ENCODE measurements around the gene PCDHGA3.
A peak's percentile ranks its signal among the peaks of the same experiment; 100 is the strongest.
"Not testable (repeated sequence)": the region's sequence is repeated elsewhere in the genome, so short reads cannot be mapped to it uniquely, and the experiment has no call there.

PCDHGA3 gene

GRCh38 chr5:141343242-141343952 lies at the start of gene PCDHGA3:
Gene PCDHGA3 (plus strand): TSS chr5:141343829. CDS start chr5:141344034, 205 bp downstream.
- no peak for DNase-seq (ENCODE audit: low read depth)

GRCh38 chr5:141298376-141298775 lies 45.3 kb upstream of the PCDHGA3 start:
- no peak for DNase-seq (ENCODE audit: low read depth)

- DNase-seq (ENCODE audit: low read depth), result no peak
These were observed 39.9 kb upstream of the PCDHGA3 start, which contains the start of gene SLC25A2 for GRCh38 chr5:141303756-141304155. Gene SLC25A2 (minus strand): TSS chr5:141304049. CDS start chr5:141303865, 184 bp downstream.

GRCh38 chr5:141306630-141307029 lies 37.0 kb upstream of the PCDHGA3 start:
- no peak for DNase-seq (ENCODE audit: low read depth)

- no peak for DNase-seq (ENCODE audit: low read depth)
These were observed 29.9 kb upstream of the PCDHGA3 start for GRCh38 chr5:141313711-141314110.

GRCh38 chr5:141316963-141317362 lies 26.7 kb upstream of the PCDHGA3 start:
- DNase-seq (ENCODE audit: low read depth), result not testable (repeated sequence)

- DNase-seq (ENCODE audit: low read depth), result no peak
These were observed 24.4 kb upstream of the PCDHGA3 start for GRCh38 chr5:141319202-141319601.

- DNase-seq (ENCODE audit: low read depth), result no peak
These were observed 23.9 kb upstream of the PCDHGA3 start for GRCh38 chr5:141319699-141320098.

GRCh38 chr5:141320225-141321169 lies 23.1 kb upstream of the PCDHGA3 start, which contains the start of gene TAF7:
Gene TAF7 (minus strand): TSS chr5:141320784. CDS start chr5:141320044, 740 bp downstream.
- peak; percentile 87 for DNase-seq (ENCODE audit: low read depth)

GRCh38 chr5:141322261-141322660 lies 21.4 kb upstream of the PCDHGA3 start:
- DNase-seq (ENCODE audit: low read depth), result no peak

- DNase-seq (ENCODE audit: low read depth), result peak; percentile 52
These were observed 17.4 kb upstream of the PCDHGA3 start for GRCh38 chr5:141326088-141326854.

- no peak for DNase-seq (ENCODE audit: low read depth)
These were observed 15.4 kb upstream of the PCDHGA3 start for GRCh38 chr5:141328231-141328630.

GRCh38 chr5:141330299-141331080 lies 13.1 kb upstream of the PCDHGA3 start, which contains the start of gene PCDHGA1:
Gene PCDHGA1 (plus strand): TSS chr5:141330514.
- DNase-seq (ENCODE audit: low read depth), result no peak

- DNase-seq (ENCODE audit: low read depth), result not testable (repeated sequence)
These were observed 11.1 kb upstream of the PCDHGA3 start for GRCh38 chr5:141332571-141332970.

- DNase-seq (ENCODE audit: low read depth), result no peak
These were observed 4.9 kb upstream of the PCDHGA3 start, which contains the start of gene PCDHGA2 for GRCh38 chr5:141338538-141339306. Gene PCDHGA2 (plus strand): TSS chr5:141338760.

- DNase-seq (ENCODE audit: low read depth), result not testable (repeated sequence)
These were observed 2.8 kb upstream of the PCDHGA3 start for GRCh38 chr5:141340781-141341354.

- DNase-seq (ENCODE audit: low read depth), result no peak
These were observed 856 bp upstream of the PCDHGA3 start for GRCh38 chr5:141342773-141343172.

- DNase-seq (ENCODE audit: low read depth), result no peak
These were observed 379 bp downstream of the PCDHGA3 start for GRCh38 chr5:141343953-141344463.

GRCh38 chr5:141345327-141345726 lies 1.7 kb downstream of the PCDHGA3 start:
- DNase-seq (ENCODE audit: low read depth), result no peak

- not testable (repeated sequence) for DNase-seq (ENCODE audit: low read depth)
These were observed 2.4 kb downstream of the PCDHGA3 start for GRCh38 chr5:141346017-141346416.

Data from GM04504 (cell line).